ENCODE results near the gene PPP6R3. TPM values are rescaled to one million over a fixed set of nuclear protein-coding genes. Genes with fewer than 3 reads are reported as not detected.

PPP6R3 gene
- total RNA-seq, 1 experiment from 2014 or later = 138 TPM

GRCh38 chr11:68413591-68413999 lies 47.0 kb upstream of the PPP6R3 start:
- Histone ChIP-seq H2BK20ac (ENCODE audit: low read depth, low read length, poor library complexity, severe bottlenecking) (no peak overlapping the region), H2BK15ac (ENCODE audit: low read depth, low read length) (no peak overlapping the region), H3K14ac (ENCODE audit: insufficient read depth, low read length) (no peak overlapping the region), H4K91ac (ENCODE audit: insufficient read length, low read depth, low read length) (no peak overlapping the region), H3K4me1 (ENCODE audit: insufficient read depth, low read length) (no peaks in the 10 kb centered on the region), H3K23me2 (ENCODE audit: insufficient read length, low read depth, low read length, poor library complexity, severe bottlenecking) (no peaks in the 10 kb centered on the region), H3K79me2 (ENCODE audit: insufficient read depth, low read length) (no peaks in the 10 kb centered on the region), H3T11ph (ENCODE audit: low read length) (no peak overlapping the region), H2AK5ac (ENCODE audit: insufficient read length, low read length) (no peak overlapping the region), H3K9ac (ENCODE audit: extremely low read depth, insufficient read length, low read length) (no peak overlapping the region), H3K23ac (ENCODE audit: insufficient read length, low read depth, low read length) (no peak overlapping the region), H3K79me1 (ENCODE audit: insufficient read depth, low read depth, low read length, poor library complexity, severe bottlenecking) (no peaks in the 10 kb centered on the region), H2BK5ac (ENCODE audit: insufficient read length, low read length) (no peak overlapping the region), H4K5ac (ENCODE audit: insufficient read length, low read depth, low read length) (no peak overlapping the region), H3K4ac (ENCODE audit: low read depth, low read length) (no peak overlapping the region), H2BK120ac (ENCODE audit: low read depth, low read length, poor library complexity, severe bottlenecking) (no peak overlapping the region), H3K56ac (ENCODE audit: insufficient read length, low read depth, low read length) (no peak overlapping the region), H2AFZ (ENCODE audit: low read length) (no peak overlapping the region), H4K20me1 (ENCODE audit: control insufficient read depth, insufficient read depth, insufficient read length) (no peaks in the 10 kb centered on the region), H3K18ac (ENCODE audit: insufficient read length, low read depth, low read length) (no peak overlapping the region), H4K8ac (replicated peaks; ENCODE audit: insufficient read length, low read depth, low read length) (no peak overlapping the region), H2BK12ac (ENCODE audit: insufficient read length, low read depth, low read length) (no peak overlapping the region), H3K4me2 (ENCODE audit: insufficient read depth, insufficient read length, low read length) (no peak overlapping the region), H3K27me3 (ENCODE audit: insufficient read depth, low read length) (no peaks in the 10 kb centered on the region), H3K9me3 (ENCODE audit: control insufficient read depth, low read depth, low read length) (no peaks in the 10 kb centered on the region), H3K27ac (ENCODE audit: insufficient read length, low read depth, low read length) (no peak overlapping the region)
- TF ChIP-seq CTCF (conservative IDR thresholded peaks at IDR 0.05) = no peak
- Mint-ChIP-seq H3K36me3 (ENCODE audit: insufficient read depth in 1 of 3, low read depth in 3 of 3) (peaks cover 19 to 64% (median 50%) of the 10 kb centered on the region in 3 experiments; a peak in 6 of 7 replicates), H3K27ac (no peak overlapping the region), H3K4me1 (no peaks in the 10 kb centered on the region), H3K9me3 (no peaks in the 10 kb centered on the region), H3K27me3 (ENCODE audit: low read depth) (no peaks in the 10 kb centered on the region), H3K4me3 (no peak overlapping the region)
- WGBS (ENCODE audit: extremely low coverage, insufficient read length, low lambda C conversion rate) = no CpG with 5 or more reads among the region's 27 CpGs
- no peak for DNase-seq

Measured in H9 (cell line).